Testis (tissue), 2 donors: ENCODE data around the gene PCDHB3.

Source experiments
- POLR2A ChIP-seq: fragments of 450-650 bp; IDR thresholded peaks from one replicate; pipeline ENCODE4 v1.6.1; 2017; ENCODE audit warnings: antibody characterized with exemption, mild to moderate bottlenecking, moderate library complexity
- TF ChIP-seq, protein P1 (sequence below), 3 experiments: fragments of 450-650 bp in 2 of 3; fragments of 200-600 bp in 1 of 3; sonication (generic) in 1 of 3; IDR thresholded peaks; one replicate each; pipeline ENCODE4 v1.5.1; 2016 to 2019; ENCODE audit warnings: antibody characterized with exemption in 3 of 3, mild to moderate bottlenecking in 2 of 3, moderate library complexity in 1 of 3

DNA sequence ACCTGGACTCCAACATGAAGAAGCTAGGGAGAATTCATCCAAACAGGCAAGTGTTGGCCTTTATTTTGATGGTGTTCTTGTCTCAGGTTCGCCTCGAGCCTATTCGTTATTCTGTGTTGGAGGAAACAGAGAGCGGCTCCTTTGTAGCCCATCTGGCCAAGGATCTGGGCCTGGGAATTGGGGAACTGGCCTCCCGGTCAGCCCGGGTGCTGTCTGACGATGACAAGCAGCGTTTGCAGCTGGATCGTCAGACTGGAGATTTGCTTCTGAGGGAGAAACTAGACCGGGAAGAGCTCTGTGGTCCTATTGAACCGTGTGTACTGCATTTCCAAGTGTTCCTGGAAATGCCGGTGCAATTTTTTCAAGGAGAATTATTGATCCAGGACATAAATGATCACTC lies 21.7 kb downstream of the PCDHB3 start:
- TF ChIP-seq POLR2A = no peak
- TF ChIP-seq, protein P1, sequence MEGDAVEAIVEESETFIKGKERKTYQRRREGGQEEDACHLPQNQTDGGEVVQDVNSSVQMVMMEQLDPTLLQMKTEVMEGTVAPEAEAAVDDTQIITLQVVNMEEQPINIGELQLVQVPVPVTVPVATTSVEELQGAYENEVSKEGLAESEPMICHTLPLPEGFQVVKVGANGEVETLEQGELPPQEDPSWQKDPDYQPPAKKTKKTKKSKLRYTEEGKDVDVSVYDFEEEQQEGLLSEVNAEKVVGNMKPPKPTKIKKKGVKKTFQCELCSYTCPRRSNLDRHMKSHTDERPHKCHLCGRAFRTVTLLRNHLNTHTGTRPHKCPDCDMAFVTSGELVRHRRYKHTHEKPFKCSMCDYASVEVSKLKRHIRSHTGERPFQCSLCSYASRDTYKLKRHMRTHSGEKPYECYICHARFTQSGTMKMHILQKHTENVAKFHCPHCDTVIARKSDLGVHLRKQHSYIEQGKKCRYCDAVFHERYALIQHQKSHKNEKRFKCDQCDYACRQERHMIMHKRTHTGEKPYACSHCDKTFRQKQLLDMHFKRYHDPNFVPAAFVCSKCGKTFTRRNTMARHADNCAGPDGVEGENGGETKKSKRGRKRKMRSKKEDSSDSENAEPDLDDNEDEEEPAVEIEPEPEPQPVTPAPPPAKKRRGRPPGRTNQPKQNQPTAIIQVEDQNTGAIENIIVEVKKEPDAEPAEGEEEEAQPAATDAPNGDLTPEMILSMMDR (IDR thresholded peaks at IDR 0.05) = no peak
